Breast epithelium (tissue), 4 donors: Measurements from ENCODE around the gene DUSP8. TPM values are rescaled to one million over a fixed set of nuclear protein-coding genes. Genes with fewer than 3 reads are reported as not detected.
A peak's percentile ranks its signal among the peaks of the same experiment; 100 is the strongest.

ENCODE experiments used
- DNase-seq, 2 donors: peaks; one replicate each; pipeline ENCODE4 v3.0.0-alpha.2; 2019; ENCODE audit warnings: low spot score in 2 of 2
- H3K27ac ChIP-seq, 2 donors: fragments of 200-600 bp; sonication (generic) in 1 of 2; one replicate each; pipeline ENCODE4 v1.5.1; 2016 to 2019; ENCODE audit warnings: mild to moderate bottlenecking in 1 of 2
- H3K27me3 ChIP-seq, 2 donors: fragments of 200-600 bp; sonication (generic) in 1 of 2; one replicate each; pipeline versions ENCODE4 v1.5.1 to v1.6.0; 2017 to 2019; ENCODE audit warnings: control low read depth in 1 of 2, mild to moderate bottlenecking in 1 of 2
- H3K36me3 ChIP-seq: fragments of 200-600 bp; one replicate; pipeline ENCODE4 v1.5.1; 2019
- H3K4me1 ChIP-seq, 2 donors: fragments of 200-600 bp; sonication (generic); one replicate each; pipeline ENCODE4 v1.5.1; 2016 to 2019; ENCODE audit warnings: control low read depth in 1 of 2
- H3K4me3 ChIP-seq, 3 donors: fragments of 200-600 bp; sonication (generic); 1 replicate in 2 of 3; 2 replicates in 1 of 3; pipeline ENCODE4 v1.5.1; 2016 to 2019; ENCODE audit warnings: mild to moderate bottlenecking in 3 of 3, moderate library complexity in 2 of 3
- H3K9me3 ChIP-seq, 2 donors: fragments of 200-600 bp; sonication (generic) in 1 of 2; one replicate each; pipeline ENCODE4 v1.5.1; 2016 to 2019; ENCODE audit warnings: control low read depth in 1 of 2
- POLR2A ChIP-seq: fragments of 450-650 bp; IDR thresholded peaks from one replicate; pipeline ENCODE4 v1.6.1; 2016; ENCODE audit warnings: antibody characterized with exemption, mild to moderate bottlenecking, moderate library complexity
- POLR2AphosphoS5 ChIP-seq, 3 donors: sonication (generic); formaldehyde crosslinking; IDR thresholded peaks; one replicate each; pipeline ENCODE4 v1.6.1; 2017; ENCODE audit warnings: antibody characterized with exemption in 3 of 3
- intact Hi-C: fragments of 100-400 bp; cut with DNase I; formaldehyde crosslinking; loops from one replicate; pipeline ENCODE4 v1.15.1; 2023; ENCODE audit warnings: low total_unique reads
- total RNA-seq, 3 donors: library from RNA; depleted of rRNA; stranded (reverse); fragments of >200 nt; gene quantifications; one replicate each; pipeline ENCODE4 v1.1.0, GENCODE V29; 2016
- TF ChIP-seq, protein P1 (sequence below), 3 donors: fragments of 450-650 bp; IDR thresholded peaks; one replicate each; pipeline ENCODE4 v1.5.1; 2016 to 2017; ENCODE audit warnings: antibody characterized with exemption in 3 of 3, mild to moderate bottlenecking in 3 of 3, moderate library complexity in 3 of 3

Gene DUSP8
- total RNA-seq, 3 donors from 2014 or later = 0.80 to 2.9 (median 1.6) TPM

DNA sequence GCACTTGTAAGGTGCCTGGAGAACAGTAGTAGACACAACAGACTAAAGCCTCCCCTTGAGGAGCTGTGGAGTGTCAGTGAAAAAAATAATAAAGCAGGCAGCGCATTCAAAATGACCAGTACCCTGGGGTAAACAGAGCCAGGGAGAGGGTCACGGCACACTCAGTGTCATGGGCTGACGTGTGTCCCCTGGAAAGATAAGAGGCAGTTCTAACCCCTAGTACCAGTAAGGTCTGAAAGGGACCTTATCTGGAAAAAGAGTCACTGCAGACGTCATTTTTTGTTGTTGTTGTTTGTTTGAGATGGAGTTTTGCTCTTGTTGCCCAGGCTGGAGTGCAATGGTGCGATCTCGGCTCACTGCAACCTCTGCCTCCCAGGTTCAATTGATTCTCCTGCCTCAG, 32.0 kb downstream of the DUSP8 start:
- Histone ChIP-seq H3K27ac (no peak overlapping the region), H3K4me1 (no peaks in the 10 kb centered on the region), H3K9me3 (no peaks in the 10 kb centered on the region), H3K36me3 (no peaks in the 10 kb centered on the region), H3K27me3 (no peaks in the 10 kb centered on the region), H3K4me3 (no peak overlapping the region)
- DNase-seq = no peak
- intact Hi-C loops = no loop called here
- no peak for TF ChIP-seq POLR2AphosphoS5 (IDR thresholded peaks at IDR 0.05)
- TF ChIP-seq, protein P1, sequence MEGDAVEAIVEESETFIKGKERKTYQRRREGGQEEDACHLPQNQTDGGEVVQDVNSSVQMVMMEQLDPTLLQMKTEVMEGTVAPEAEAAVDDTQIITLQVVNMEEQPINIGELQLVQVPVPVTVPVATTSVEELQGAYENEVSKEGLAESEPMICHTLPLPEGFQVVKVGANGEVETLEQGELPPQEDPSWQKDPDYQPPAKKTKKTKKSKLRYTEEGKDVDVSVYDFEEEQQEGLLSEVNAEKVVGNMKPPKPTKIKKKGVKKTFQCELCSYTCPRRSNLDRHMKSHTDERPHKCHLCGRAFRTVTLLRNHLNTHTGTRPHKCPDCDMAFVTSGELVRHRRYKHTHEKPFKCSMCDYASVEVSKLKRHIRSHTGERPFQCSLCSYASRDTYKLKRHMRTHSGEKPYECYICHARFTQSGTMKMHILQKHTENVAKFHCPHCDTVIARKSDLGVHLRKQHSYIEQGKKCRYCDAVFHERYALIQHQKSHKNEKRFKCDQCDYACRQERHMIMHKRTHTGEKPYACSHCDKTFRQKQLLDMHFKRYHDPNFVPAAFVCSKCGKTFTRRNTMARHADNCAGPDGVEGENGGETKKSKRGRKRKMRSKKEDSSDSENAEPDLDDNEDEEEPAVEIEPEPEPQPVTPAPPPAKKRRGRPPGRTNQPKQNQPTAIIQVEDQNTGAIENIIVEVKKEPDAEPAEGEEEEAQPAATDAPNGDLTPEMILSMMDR (IDR thresholded peaks at IDR 0.05) = no peak
- no peak for TF ChIP-seq POLR2A

DNA sequence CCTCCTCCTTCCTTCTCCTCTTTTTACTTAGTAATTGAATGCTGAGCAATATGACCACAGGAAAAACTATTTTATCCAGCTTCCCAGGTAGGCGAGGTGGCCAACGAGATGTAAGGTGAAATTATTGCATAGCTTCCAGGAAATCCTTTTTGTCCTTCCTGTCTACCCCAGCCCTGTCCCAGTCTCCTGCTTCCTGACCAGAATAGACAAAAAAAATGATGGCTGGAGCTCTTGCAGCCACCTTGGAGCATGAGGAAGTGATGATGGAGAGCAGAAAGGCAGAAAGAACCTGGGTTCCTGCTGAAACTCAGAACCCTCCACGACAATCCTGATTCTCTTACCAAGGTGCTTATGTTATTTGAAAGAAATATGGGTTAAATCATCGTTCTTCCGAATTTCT, 33.9 kb downstream of the DUSP8 start:
- no peaks in the 10 kb centered on the region for H3K36me3 ChIP-seq
- no peak overlapping the region for H3K4me3 ChIP-seq
- no peak for TF ChIP-seq POLR2A
- TF ChIP-seq, protein P1 (IDR thresholded peaks at IDR 0.05) = no peak
- TF ChIP-seq POLR2AphosphoS5 (IDR thresholded peaks at IDR 0.05) = no peak
- DNase-seq = no peak
- intact Hi-C loops = no loop called here
- H3K27ac ChIP-seq = no peak overlapping the region
- no peaks in the 10 kb centered on the region for H3K9me3 ChIP-seq
- H3K27me3 ChIP-seq = no peaks in the 10 kb centered on the region
- peaks cover 7 to 9% of the 10 kb centered on the region in 2 donors for H3K4me1 ChIP-seq

DNA sequence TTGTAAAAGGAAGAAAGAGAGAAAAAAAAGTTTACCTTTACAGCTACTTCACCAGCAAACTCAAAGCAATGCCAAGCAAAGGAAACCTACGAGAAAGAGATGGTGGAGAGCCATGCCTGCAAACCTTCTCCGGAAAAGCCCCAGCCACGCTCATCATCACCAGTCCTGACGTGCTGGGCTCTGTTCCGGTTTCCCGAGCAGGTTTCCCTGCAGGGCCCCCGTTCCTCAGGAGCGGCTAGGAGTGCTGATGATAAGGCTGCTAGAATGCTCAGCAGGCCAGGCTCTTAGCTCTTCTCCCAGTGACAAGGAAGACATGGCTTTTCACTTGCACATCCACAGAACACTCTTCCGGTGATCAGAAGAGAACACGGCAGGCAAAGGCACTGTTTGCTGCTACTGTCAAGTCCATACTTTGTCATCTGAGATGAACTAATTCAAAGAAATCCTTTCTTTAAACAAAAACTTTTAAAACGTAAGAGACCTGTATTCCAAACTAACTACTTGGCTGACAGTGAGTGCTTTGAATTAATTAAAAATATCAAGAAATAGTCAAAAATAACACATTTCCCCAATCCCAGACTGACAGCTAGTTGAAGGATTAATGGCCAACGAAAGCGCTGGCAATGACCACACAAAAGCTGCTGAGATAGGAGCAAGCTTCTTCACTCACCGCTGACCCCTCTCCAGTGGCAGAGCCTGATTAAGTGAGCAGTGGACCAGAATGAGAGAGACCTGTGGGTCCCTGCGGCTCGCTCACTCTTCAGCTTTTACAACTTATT, 35.8 kb downstream of the DUSP8 start:
- Histone ChIP-seq H3K4me1 (peaks cover 22 to 23% of the 10 kb centered on the region in 2 donors), H3K4me3 (no peak overlapping the region), H3K27me3 (no peaks in the 10 kb centered on the region), H3K27ac (no peak overlapping the region), H3K9me3 (no peaks in the 10 kb centered on the region), H3K36me3 (no peaks in the 10 kb centered on the region)
- no peak for TF ChIP-seq POLR2A
- TF ChIP-seq, protein P1 (IDR thresholded peaks at IDR 0.05) = no peak
- TF ChIP-seq POLR2AphosphoS5 (IDR thresholded peaks at IDR 0.05) = no peak
- DNase-seq = no peak
- intact Hi-C loops = no loop called here

DNA sequence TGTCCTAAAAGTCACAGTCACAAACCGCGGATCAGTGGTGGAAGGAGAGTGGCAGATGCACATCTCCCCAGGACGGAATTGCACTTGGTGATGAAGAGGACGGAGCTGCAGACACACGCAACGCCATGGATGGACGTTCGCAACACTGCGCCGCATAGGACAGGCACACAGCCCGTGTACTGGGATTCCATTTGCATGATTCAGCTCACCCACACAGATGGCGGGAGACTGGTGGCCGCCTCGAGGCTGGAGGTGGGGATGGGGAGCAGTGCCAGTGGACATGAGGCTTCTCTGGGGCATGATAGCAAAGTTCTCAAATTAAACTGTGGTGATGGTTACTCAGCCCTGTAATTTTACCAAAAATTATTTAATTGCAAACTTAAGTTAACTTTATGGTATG, 37.4 kb downstream of the DUSP8 start:
- H3K27me3 ChIP-seq = no peaks in the 10 kb centered on the region
- intact Hi-C loops = no loop called here
- H3K4me3 ChIP-seq = no peak overlapping the region
- H3K27ac ChIP-seq = no peak overlapping the region
- H3K36me3 ChIP-seq = no peaks in the 10 kb centered on the region
- DNase-seq = no peak
- H3K9me3 ChIP-seq = no peaks in the 10 kb centered on the region
- TF ChIP-seq, protein P1 (IDR thresholded peaks at IDR 0.05) = no peak
- TF ChIP-seq POLR2AphosphoS5 (IDR thresholded peaks at IDR 0.05) (no peak), POLR2A (no peak)
- H3K4me1 ChIP-seq = peaks cover 23 to 27% of the 10 kb centered on the region in 2 donors

DNA sequence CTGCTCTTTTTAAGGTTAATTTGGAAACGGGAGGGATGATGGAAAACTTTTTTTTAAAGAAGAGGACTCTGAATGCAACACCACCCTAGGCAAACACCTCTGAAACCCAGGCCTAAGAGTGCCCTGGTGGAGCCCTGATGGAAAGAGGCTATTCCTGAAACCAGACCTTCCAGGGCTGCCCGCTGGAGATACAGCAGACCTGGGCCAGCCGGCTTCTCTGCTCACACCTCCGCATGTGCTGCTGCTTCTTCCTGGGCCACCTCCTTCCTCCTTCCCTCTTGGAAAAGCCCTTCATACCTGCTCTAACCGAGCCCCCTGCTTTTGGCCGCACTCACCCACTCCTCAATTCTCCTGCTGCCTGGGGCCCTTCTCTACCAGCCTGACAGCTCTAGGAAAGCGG, 37.9 kb downstream of the DUSP8 start:
- no peak overlapping the region for H3K4me3 ChIP-seq
- no peaks in the 10 kb centered on the region for H3K36me3 ChIP-seq
- no peaks in the 10 kb centered on the region for H3K27me3 ChIP-seq
- no peaks in the 10 kb centered on the region for H3K9me3 ChIP-seq
- intact Hi-C loops = no loop called here
- TF ChIP-seq, protein P1 (IDR thresholded peaks at IDR 0.05) = no peak
- TF ChIP-seq POLR2A (no peak), POLR2AphosphoS5 (IDR thresholded peaks at IDR 0.05) (no peak)
- H3K27ac ChIP-seq = peak overlapping the region in 1 of 2 donors; percentile 13
- peaks cover 23 to 27% of the 10 kb centered on the region in 2 donors for H3K4me1 ChIP-seq
- no peak for DNase-seq
